MCF 10A (cell line): ENCODE measurements around the gene UMAD1. TPM values are rescaled to one million over a fixed set of nuclear protein-coding genes. Genes with fewer than 3 reads are reported as not detected.

Experiments used
- BruUV-seq: library from RNA; stranded (reverse); fragments of 400-500 nt; replicated peaks from 2 replicates; lab custom pipeline; 2021; lab: Mats Ljungman, UMichigan
- CTCF ChIA-PET: fragments of 300-600 bp; sonication (Branson Sonifier 250); formaldehyde crosslinking; extraction: SDS; loops from one replicate; lab custom pipeline; 2021; ENCODE audit warnings: antibody characterized with exemption, inconsistent platforms; lab: Yijun Ruan, JAX
- POLR2A ChIA-PET: fragments of 300-600, 350-650 bp; sonication (Branson Sonifier 250); formaldehyde crosslinking; extraction: SDS; loops from one replicate; lab custom pipeline; 2020; ENCODE audit warnings: antibody characterized with exemption, inconsistent platforms; lab: Yijun Ruan, JAX
- DNase-seq: peaks from one replicate; pipeline ENCODE4 v3.0.0-alpha.2; 2018; ENCODE audit not compliant: unreplicated experiment
- H3K27ac Mint-ChIP-seq: one replicate; pipeline ENCODE4 v1.8.0; 2022; ENCODE audit warnings: mild to moderate bottlenecking, low read depth, mixed read lengths; ENCODE audit not compliant: unreplicated experiment
- H3K27me3 Mint-ChIP-seq: one replicate; pipeline ENCODE4 v1.8.0; 2022; ENCODE audit warnings: mixed read lengths; ENCODE audit not compliant: insufficient read depth, unreplicated experiment
- H3K36me3 Mint-ChIP-seq: one replicate; pipeline ENCODE4 v1.8.0; 2022; ENCODE audit warnings: mild to moderate bottlenecking, moderate library complexity, mixed read lengths; ENCODE audit not compliant: insufficient read depth, unreplicated experiment
- H3K4me1 Mint-ChIP-seq: one replicate; pipeline ENCODE4 v1.8.0; 2022; ENCODE audit warnings: mixed read lengths; ENCODE audit not compliant: insufficient read depth, unreplicated experiment
- H3K4me3 Mint-ChIP-seq: one replicate; pipeline ENCODE4 v1.8.0; 2022; ENCODE audit warnings: mild to moderate bottlenecking, moderate library complexity, mixed read lengths; ENCODE audit not compliant: unreplicated experiment
- H3K9me3 Mint-ChIP-seq: one replicate; pipeline ENCODE4 v1.8.0; 2022; ENCODE audit warnings: mixed read lengths; ENCODE audit not compliant: unreplicated experiment
- intact Hi-C: fragments of 100-400 bp; cut with micrococcal nuclease; formaldehyde crosslinking; loops from 2 replicates; pipeline ENCODE4 v1.14.1; 2022
- total RNA-seq: library from RNA; stranded (reverse); gene quantifications from 2 replicates; pipeline ENCODE4 v1.2.3, GENCODE V29; 2022
- TF ChIP-seq, protein P1 (sequence below): fragments of 200-600 bp; IDR thresholded peaks from one replicate; pipeline ENCODE4 v1.8.0; 2022; ENCODE audit warnings: antibody characterized with exemption, mild to moderate bottlenecking; ENCODE audit not compliant: unreplicated experiment

UMAD1 gene
- total RNA-seq, 1 experiment from 2014 or later, result 7.1 TPM

DNA sequence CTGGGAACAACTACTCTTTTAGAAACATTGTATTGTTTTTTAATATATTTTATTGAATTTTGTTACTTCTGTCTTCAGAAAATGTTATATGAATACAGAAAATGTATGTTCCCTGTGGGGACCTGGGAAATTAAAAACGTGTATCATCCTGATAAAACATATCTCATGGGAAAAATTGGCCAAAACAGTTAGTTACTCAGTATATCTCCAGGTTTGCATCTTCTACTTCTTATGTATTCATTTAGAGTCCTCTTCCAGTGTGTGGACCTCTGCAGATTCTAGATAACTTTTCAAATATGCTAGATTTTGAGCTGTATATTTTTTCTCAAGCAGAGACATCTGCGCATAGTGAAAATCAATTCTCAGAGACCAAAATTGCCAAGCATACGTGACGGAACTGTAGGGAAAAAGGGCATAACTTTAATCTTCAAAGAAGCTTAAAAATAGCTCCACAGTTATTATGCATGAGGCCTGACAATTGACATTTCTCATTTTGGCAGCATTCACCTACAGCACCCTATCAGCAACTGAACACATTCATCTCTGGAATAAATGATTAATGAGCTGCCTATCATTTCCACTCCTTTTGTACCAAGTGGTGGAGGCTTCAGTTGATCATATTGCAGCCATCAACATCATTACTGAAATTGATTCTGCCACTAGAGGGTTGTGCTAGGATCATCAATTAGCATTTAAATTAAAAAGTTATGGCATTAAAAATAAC lies 26.4 kb upstream of the UMAD1 start:
- TF ChIP-seq, protein P1, sequence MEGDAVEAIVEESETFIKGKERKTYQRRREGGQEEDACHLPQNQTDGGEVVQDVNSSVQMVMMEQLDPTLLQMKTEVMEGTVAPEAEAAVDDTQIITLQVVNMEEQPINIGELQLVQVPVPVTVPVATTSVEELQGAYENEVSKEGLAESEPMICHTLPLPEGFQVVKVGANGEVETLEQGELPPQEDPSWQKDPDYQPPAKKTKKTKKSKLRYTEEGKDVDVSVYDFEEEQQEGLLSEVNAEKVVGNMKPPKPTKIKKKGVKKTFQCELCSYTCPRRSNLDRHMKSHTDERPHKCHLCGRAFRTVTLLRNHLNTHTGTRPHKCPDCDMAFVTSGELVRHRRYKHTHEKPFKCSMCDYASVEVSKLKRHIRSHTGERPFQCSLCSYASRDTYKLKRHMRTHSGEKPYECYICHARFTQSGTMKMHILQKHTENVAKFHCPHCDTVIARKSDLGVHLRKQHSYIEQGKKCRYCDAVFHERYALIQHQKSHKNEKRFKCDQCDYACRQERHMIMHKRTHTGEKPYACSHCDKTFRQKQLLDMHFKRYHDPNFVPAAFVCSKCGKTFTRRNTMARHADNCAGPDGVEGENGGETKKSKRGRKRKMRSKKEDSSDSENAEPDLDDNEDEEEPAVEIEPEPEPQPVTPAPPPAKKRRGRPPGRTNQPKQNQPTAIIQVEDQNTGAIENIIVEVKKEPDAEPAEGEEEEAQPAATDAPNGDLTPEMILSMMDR, result no peak
- intact Hi-C loops, result no loop called here
- CTCF ChIA-PET, result no interaction called here

DNA sequence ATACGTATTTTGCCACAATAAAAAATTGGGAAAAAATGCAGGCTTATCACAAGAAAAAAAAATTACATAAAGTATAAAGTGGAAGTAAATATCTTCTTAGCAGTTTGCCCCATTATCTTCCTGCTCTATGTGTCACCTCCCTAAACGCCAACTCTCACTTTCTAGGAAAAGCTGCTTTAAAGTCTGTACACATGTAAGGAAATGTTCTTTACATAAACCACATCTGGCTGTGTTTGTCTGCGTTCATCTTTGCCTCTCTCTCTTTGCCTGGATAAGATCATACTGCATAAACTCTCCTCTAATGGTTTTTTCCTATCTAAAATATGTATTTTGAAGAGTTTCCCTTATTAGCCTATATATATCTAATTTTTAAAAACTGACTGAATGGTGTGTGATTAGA lies 23.0 kb upstream of the UMAD1 start:
- TF ChIP-seq, protein P1, result no peak
- Mint-ChIP-seq H3K4me3 (no peak overlapping the region), H3K27ac (no peak overlapping the region), H3K36me3 (peaks cover 8% of the 10 kb centered on the region), H3K4me1 (no peaks in the 10 kb centered on the region), H3K9me3 (no peaks in the 10 kb centered on the region), H3K27me3 (no peaks in the 10 kb centered on the region)
- ChIA-PET POLR2A (interaction anchor here (0.6 kb wide), 1 partner anchor 269 kb away, joined by 3 read pairs; no protein-coding TSS in a partner anchor), CTCF (no interaction called here)
- intact Hi-C loops, result no loop called here
- DNase-seq, result no peak
- no TSS peak for BruUV-seq

More for the DNA sequence above, 26.4 kb upstream of the UMAD1 start:
- peaks cover 27% of the 10 kb centered on the region for H3K36me3 Mint-ChIP-seq
- no peak overlapping the region for H3K27ac Mint-ChIP-seq
- DNase-seq, result no peak
- POLR2A ChIA-PET, result interaction anchor here (1.5 kb wide), 1 partner anchor 27 kb away, joined by 9 read pairs; the partner anchor contains the start of gene UMAD1
- no peaks in the 10 kb centered on the region for H3K9me3 Mint-ChIP-seq
- BruUV-seq, result no TSS peak
- no peak overlapping the region for H3K4me3 Mint-ChIP-seq
- H3K27me3 Mint-ChIP-seq, result no peaks in the 10 kb centered on the region
- H3K4me1 Mint-ChIP-seq, result no peaks in the 10 kb centered on the region

DNA sequence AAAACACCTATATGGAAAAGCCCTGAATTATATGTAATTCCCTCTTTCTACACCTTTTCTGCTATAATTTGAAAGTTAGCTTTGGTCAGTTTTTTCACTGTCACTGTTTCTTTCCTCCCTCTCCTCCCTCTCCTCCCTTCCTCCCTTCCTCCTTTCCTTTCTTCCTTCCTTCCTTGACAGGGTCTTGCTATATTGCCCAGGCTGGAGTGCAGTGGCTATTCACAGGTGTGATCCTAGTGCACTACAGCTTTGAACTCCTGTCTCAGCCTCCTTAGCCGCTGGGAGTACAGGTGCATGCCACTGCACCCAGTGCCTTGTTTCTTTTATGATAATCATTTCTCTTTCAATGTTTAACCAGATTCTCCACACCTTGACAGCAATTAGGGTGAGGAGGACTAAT lies 22.1 kb upstream of the UMAD1 start:
- no TSS peak for BruUV-seq
- DNase-seq, result no peak
- Mint-ChIP-seq H3K27me3 (no peaks in the 10 kb centered on the region), H3K4me3 (no peak overlapping the region), H3K27ac (no peak overlapping the region), H3K9me3 (no peaks in the 10 kb centered on the region), H3K36me3 (peaks cover 8% of the 10 kb centered on the region), H3K4me1 (no peaks in the 10 kb centered on the region)
- TF ChIP-seq, protein P1, result no peak
- ChIA-PET CTCF (no interaction called here), POLR2A (no interaction called here)
- intact Hi-C loops, result no loop called here

DNA sequence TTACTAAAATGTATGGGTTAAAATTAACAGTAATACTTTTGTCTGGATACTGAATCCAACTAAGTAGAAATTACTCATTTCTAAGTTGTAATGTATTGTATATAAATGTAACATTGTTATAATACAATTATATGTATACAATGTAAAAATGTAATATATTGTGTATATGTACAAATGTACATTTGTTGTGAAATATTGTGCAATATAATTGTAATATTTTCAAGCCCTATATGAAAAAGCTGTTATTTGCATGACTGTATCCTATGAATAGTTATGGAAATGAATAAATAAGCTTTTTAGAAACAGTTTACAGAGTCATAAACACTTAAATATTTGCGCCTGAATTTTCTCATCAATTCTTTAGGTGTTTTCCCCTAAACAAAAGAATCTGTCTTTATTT lies 20.3 kb upstream of the UMAD1 start:
- H3K4me3 Mint-ChIP-seq, result no peak overlapping the region
- ChIA-PET CTCF (interaction anchor here (1.5 kb wide), 1 partner anchor 676 kb away, joined by 3 read pairs; no protein-coding TSS in a partner anchor), POLR2A (interaction anchor here (1.0 to 1.9 kb wide), 2 partner anchors 14 to 20 kb away, joined by 3 to 5 read pairs; partner anchors contain the start of gene UMAD1)
- H3K27me3 Mint-ChIP-seq, result no peaks in the 10 kb centered on the region
- H3K4me1 Mint-ChIP-seq, result no peaks in the 10 kb centered on the region
- no peaks in the 10 kb centered on the region for H3K36me3 Mint-ChIP-seq
- no peak overlapping the region for H3K27ac Mint-ChIP-seq
- intact Hi-C loops, result no loop called here
- no peak for DNase-seq
- peaks cover 7% of the 10 kb centered on the region for H3K9me3 Mint-ChIP-seq
- no TSS peak for BruUV-seq
- TF ChIP-seq, protein P1, result no peak
